WTC11 (cell line): ENCODE measurements around the gene ITGA3. TPM values are rescaled to one million over a fixed set of nuclear protein-coding genes. Genes with fewer than 3 reads are reported as not detected.

Source experiments
- ATAC-seq: fragments of 200-7000 bp; cut with Tn5 transposase; 2 replicates; pipeline ENCODE4 v1.10.0; 2021; ENCODE audit warnings: mild to moderate bottlenecking, moderate library complexity
- CTCF ChIA-PET: fragments of 300-600 bp; sonication (Branson Sonifier 250); formaldehyde crosslinking; loops from one replicate; lab custom pipeline; 2021; ENCODE audit warnings: antibody characterized with exemption; lab: Charles Lee
- POLR2A ChIA-PET: fragments of 350-600 bp; sonication (Branson Sonifier 250); formaldehyde crosslinking; loops from one replicate; lab custom pipeline; 2021; ENCODE audit warnings: antibody characterized with exemption; lab: Charles Lee
- DNase-seq: peaks from one replicate; pipeline ENCODE4 v3.0.0; 2021; ENCODE audit warnings: low spot score
- H3K27ac Mint-ChIP-seq: 2 replicates; pipeline ENCODE4 v1.8.0; 2021; ENCODE audit warnings: mixed read lengths
- H3K27me3 Mint-ChIP-seq: 2 replicates; pipeline ENCODE4 v1.8.0; 2021; ENCODE audit warnings: low read depth, mild to moderate bottlenecking, moderate library complexity, mixed read lengths
- H3K36me3 Mint-ChIP-seq: 2 replicates; pipeline ENCODE4 v1.8.0; 2021; ENCODE audit warnings: mixed read lengths
- H3K4me1 Mint-ChIP-seq: 2 replicates; pipeline ENCODE4 v1.8.0; 2022; ENCODE audit warnings: mixed read lengths
- H3K4me3 Mint-ChIP-seq: 2 replicates; pipeline ENCODE4 v1.8.0; 2021; ENCODE audit warnings: mild to moderate bottlenecking, moderate library complexity, mixed read lengths
- H3K9me3 Mint-ChIP-seq: 2 replicates; pipeline ENCODE4 v1.8.0; 2021; ENCODE audit warnings: mixed read lengths
- E2F1 ChIP-seq: sonication (generic); formaldehyde crosslinking; IDR thresholded peaks from 2 replicates; pipeline ENCODE4 v1.8.0; 2022; ENCODE audit warnings: mild to moderate bottlenecking, missing genetic modification reagents
- ERG ChIP-seq: fragments of 250-450 bp; sonication (Bioruptor Pico); IDR thresholded peaks from 2 replicates; pipeline ENCODE4 v1.8.0; 2021; ENCODE audit warnings: mild to moderate bottlenecking
- FOXJ3 ChIP-seq: sonication (generic); formaldehyde crosslinking; IDR thresholded peaks from 2 replicates; pipeline ENCODE4 v1.9.0; 2021; ENCODE audit warnings: missing genetic modification reagents, mild to moderate bottlenecking, borderline replicate concordance
- FOXP4 ChIP-seq: sonication (generic); formaldehyde crosslinking; IDR thresholded peaks from 2 replicates; pipeline ENCODE4 v1.8.0; 2022; ENCODE audit warnings: mild to moderate bottlenecking, missing genetic modification reagents
- GABPB1 ChIP-seq: sonication (generic); formaldehyde crosslinking; IDR thresholded peaks from 2 replicates; pipeline ENCODE4 v1.8.1; 2023; ENCODE audit warnings: mild to moderate bottlenecking, missing genetic modification reagents
- GTF2I ChIP-seq: fragments of 250-450 bp; sonication (Bioruptor Pico); conservative IDR thresholded peaks from 2 replicates; pipeline ENCODE4 v1.4.0; 2021; ENCODE audit warnings: mild to moderate bottlenecking
- JUN ChIP-seq: sonication (generic); formaldehyde crosslinking; IDR thresholded peaks from 2 replicates; pipeline ENCODE4 v1.8.0; 2023; ENCODE audit warnings: mild to moderate bottlenecking, missing genetic modification reagents
- MAX ChIP-seq: sonication (generic); formaldehyde crosslinking; IDR thresholded peaks from 2 replicates; pipeline ENCODE4 v1.8.0; 2022; ENCODE audit warnings: mild to moderate bottlenecking, missing genetic modification reagents
- MLX ChIP-seq: sonication (generic); formaldehyde crosslinking; IDR thresholded peaks from 2 replicates; pipeline ENCODE4 v1.8.1; 2023; ENCODE audit warnings: mild to moderate bottlenecking, missing genetic modification reagents, moderate library complexity
- MXD4 ChIP-seq: fragments of 250-450 bp; sonication (Bioruptor Pico); IDR thresholded peaks from 2 replicates; pipeline ENCODE4 v1.8.0; 2021; ENCODE audit warnings: mild to moderate bottlenecking, moderate library complexity, borderline replicate concordance
- PRDM15 ChIP-seq: sonication (generic); formaldehyde crosslinking; IDR thresholded peaks from 2 replicates; pipeline ENCODE4 v1.8.0; 2022; ENCODE audit warnings: missing genetic modification reagents
- RORB ChIP-seq: fragments of 250-450 bp; sonication (Bioruptor Pico); IDR thresholded peaks from 2 replicates; pipeline ENCODE4 v1.9.0; 2021; ENCODE audit warnings: mild to moderate bottlenecking
- STAT6 ChIP-seq: sonication (generic); formaldehyde crosslinking; conservative IDR thresholded peaks from 2 replicates; pipeline ENCODE4 v1.8.1; 2023; ENCODE audit warnings: mild to moderate bottlenecking, low read depth, missing genetic modification reagents, moderate library complexity
- TP53 ChIP-seq: sonication (generic); formaldehyde crosslinking; IDR thresholded peaks from 2 replicates; pipeline ENCODE4 v1.8.1; 2023; ENCODE audit warnings: mild to moderate bottlenecking, missing genetic modification reagents
- ZBTB21 ChIP-seq: sonication (generic); formaldehyde crosslinking; IDR thresholded peaks from 2 replicates; pipeline ENCODE4 v1.8.1; 2023; ENCODE audit warnings: mild to moderate bottlenecking, missing genetic modification reagents, borderline replicate concordance
- ZNF396 ChIP-seq: fragments of 250-450 bp; sonication (Bioruptor Pico); IDR thresholded peaks from 2 replicates; pipeline ENCODE4 v1.8.0; 2021; ENCODE audit warnings: mild to moderate bottlenecking, moderate library complexity, borderline replicate concordance
- ZNF512 ChIP-seq: sonication (generic); formaldehyde crosslinking; IDR thresholded peaks from 2 replicates; pipeline ENCODE4 v1.8.1; 2022; ENCODE audit warnings: missing genetic modification reagents, borderline replicate concordance
- total RNA-seq: library from RNA; stranded (reverse); gene quantifications from 3 replicates; pipeline ENCODE4 v1.2.3, GENCODE V29; 2021

Gene ITGA3
- total RNA-seq, 1 experiment from 2014 or later, result 35.3 TPM

GRCh38 chr17:50103252-50103651 lies 47.3 kb downstream of the ITGA3 start (continued):
- TF ChIP-seq FOXP4 (no peak), PRDM15 (CRISPR knock-in tag) (no peak), E2F1 (CRISPR knock-in tag) (no peak), JUN (CRISPR knock-in tag) (no peak), STAT6 (CRISPR knock-in tag) (no peak)

GRCh38 chr17:50103941-50104340 lies 48.0 kb downstream of the ITGA3 start:
- Mint-ChIP-seq H3K36me3 (no peaks in the 10 kb centered on the region), H3K27me3 (no peaks in the 10 kb centered on the region), H3K27ac (no peak overlapping the region), H3K4me3 (no peak overlapping the region)
- POLR2A ChIA-PET, result no interaction called here
- ATAC-seq, result no peak
- no peak for TF ChIP-seq ERG
- no peak for TF ChIP-seq MLX (CRISPR knock-in tag)
- TF ChIP-seq ZBTB21 (CRISPR knock-in tag), result no peak
- no peak for TF ChIP-seq FOXJ3 (CRISPR knock-in tag)
- no peak for TF ChIP-seq ZNF512 (CRISPR knock-in tag)
- TF ChIP-seq MAX (CRISPR knock-in tag), result no peak
- TF ChIP-seq GTF2I (CRISPR knock-in tag), result no peak
- TF ChIP-seq MXD4 (CRISPR knock-in tag), result no peak
- TF ChIP-seq TP53, result no peak
- TF ChIP-seq GABPB1 (CRISPR knock-in tag), result no peak
- TF ChIP-seq ZNF396 (CRISPR knock-in tag), result no peak
- TF ChIP-seq RORB (CRISPR knock-in tag), result no peak
- TF ChIP-seq, all 79 proteins: peak for 0
- H3K4me1 Mint-ChIP-seq, result peaks cover 18% of the 10 kb centered on the region
- H3K9me3 Mint-ChIP-seq, result no peaks in the 10 kb centered on the region
- CTCF ChIA-PET, result interaction anchor here (1.5 to 3.5 kb wide), 5 partner anchors 8 to 24 kb away, joined by 4 to 17 read pairs (median 9); no protein-coding TSS in a partner anchor
- DNase-seq, result no peak
